H9 (cell line): ENCODE data around the gene ERCC2. TPM values are rescaled to one million over a fixed set of nuclear protein-coding genes. Genes with fewer than 3 reads are reported as not detected.
A peak's percentile ranks its signal among the peaks of the same experiment; 100 is the strongest.

Source experiments
- DNase-seq: peaks from one replicate; pipeline ENCODE4 v3.0.0-alpha.2; 2017
- H2AFZ ChIP-seq: one replicate; pipeline ENCODE4 v1.6.1; 2013; ENCODE audit warnings: mild to moderate bottlenecking, low read length, control low read depth, moderate library complexity
- H2AK5ac ChIP-seq: 2 replicates; pipeline ENCODE4 v1.6.1; 2013; ENCODE audit warnings: low read length, control low read depth, mixed read lengths; ENCODE audit not compliant: insufficient read length
- H2BK120ac ChIP-seq: one replicate; pipeline ENCODE4 v1.6.1; 2013; ENCODE audit warnings: low read depth, mild to moderate bottlenecking, low read length, control low read depth, inconsistent platforms; ENCODE audit not compliant: poor library complexity, severe bottlenecking
- H2BK12ac ChIP-seq: 2 replicates; pipeline ENCODE4 v1.6.1; 2013; ENCODE audit warnings: low read length, control low read depth, mixed read lengths, low read depth; ENCODE audit not compliant: insufficient read length
- H2BK15ac ChIP-seq: 2 replicates; pipeline ENCODE4 v1.6.1; 2013; ENCODE audit warnings: low read depth, low read length, control low read depth
- H2BK20ac ChIP-seq: one replicate; pipeline ENCODE4 v1.6.1; 2013; ENCODE audit warnings: low read depth, mild to moderate bottlenecking, low read length, control low read depth, inconsistent platforms; ENCODE audit not compliant: poor library complexity, severe bottlenecking
- H2BK5ac ChIP-seq: 2 replicates; pipeline ENCODE4 v1.6.1; 2013; ENCODE audit warnings: low read length, control low read depth, mixed read lengths; ENCODE audit not compliant: insufficient read length
- H3K14ac ChIP-seq: 2 replicates; pipeline ENCODE4 v1.6.1; 2013; ENCODE audit warnings: low read length, control low read depth; ENCODE audit not compliant: insufficient read depth
- H3K18ac ChIP-seq: 2 replicates; pipeline ENCODE4 v1.6.1; 2013; ENCODE audit warnings: low read depth, mild to moderate bottlenecking, mixed read lengths, low read length, control low read depth; ENCODE audit not compliant: insufficient read length
- H3K23ac ChIP-seq: 2 replicates; pipeline ENCODE4 v1.6.1; 2013; ENCODE audit warnings: low read length, control low read depth, mixed read lengths, low read depth; ENCODE audit not compliant: insufficient read length
- H3K23me2 ChIP-seq: 2 replicates; pipeline ENCODE4 v1.6.1; 2013; ENCODE audit warnings: low read depth, mild to moderate bottlenecking, mixed read lengths, low read length, control low read depth; ENCODE audit not compliant: insufficient read length, poor library complexity, severe bottlenecking
- H3K27ac ChIP-seq: 2 replicates; pipeline ENCODE4 v1.5.1; 2013; ENCODE audit warnings: low read length, control low read depth, mixed read lengths, low read depth; ENCODE audit not compliant: insufficient read length
- H3K27me3 ChIP-seq: 2 replicates; pipeline ENCODE4 v1.6.1; 2013; ENCODE audit warnings: low read length, control low read depth, inconsistent platforms; ENCODE audit not compliant: insufficient read depth
- H3K4ac ChIP-seq: 2 replicates; pipeline ENCODE4 v1.6.1; 2013; ENCODE audit warnings: low read depth, mild to moderate bottlenecking, control low read depth, inconsistent platforms, low read length, moderate library complexity
- H3K4me1 ChIP-seq: 2 replicates; pipeline ENCODE4 v1.6.1; 2013; ENCODE audit warnings: low read length, control low read depth, inconsistent platforms; ENCODE audit not compliant: insufficient read depth
- H3K4me2 ChIP-seq: 2 replicates; pipeline ENCODE4 v1.6.1; 2013; ENCODE audit warnings: low read length, control low read depth, mixed read lengths; ENCODE audit not compliant: insufficient read length, insufficient read depth
- H3K56ac ChIP-seq: 2 replicates; pipeline ENCODE4 v1.6.1; 2013; ENCODE audit warnings: low read depth, mild to moderate bottlenecking, mixed read lengths, low read length, control low read depth; ENCODE audit not compliant: insufficient read length
- H3K79me1 ChIP-seq: 2 replicates; pipeline ENCODE4 v1.6.1; 2013; ENCODE audit warnings: low read depth, mild to moderate bottlenecking, moderate library complexity, low read length, control low read depth, inconsistent platforms; ENCODE audit not compliant: insufficient read depth, poor library complexity, severe bottlenecking
- H3K79me2 ChIP-seq: 2 replicates; pipeline ENCODE4 v1.6.1; 2013; ENCODE audit warnings: low read length, control low read depth, inconsistent platforms; ENCODE audit not compliant: insufficient read depth
- H3K9ac ChIP-seq: 2 replicates; pipeline ENCODE4 v1.6.1; 2013; ENCODE audit warnings: low read length, control low read depth, mixed read lengths; ENCODE audit not compliant: insufficient read length; ENCODE audit errors: extremely low read depth
- H3K9me3 ChIP-seq: one replicate; pipeline ENCODE4 v1.6.1; 2013; ENCODE audit warnings: low read depth, low read length, inconsistent platforms; ENCODE audit not compliant: control insufficient read depth
- H3T11ph ChIP-seq: one replicate; pipeline ENCODE4 v1.6.1; 2013; ENCODE audit warnings: mild to moderate bottlenecking, low read length, control low read depth, inconsistent platforms
- H4K20me1 ChIP-seq: one replicate; pipeline ENCODE4 v1.6.1; 2013; ENCODE audit not compliant: control insufficient read depth, insufficient read length, insufficient read depth
- H4K5ac ChIP-seq: 2 replicates; pipeline ENCODE4 v1.6.1; 2013; ENCODE audit warnings: low read depth, mild to moderate bottlenecking, mixed read lengths, low read length, control low read depth; ENCODE audit not compliant: insufficient read length
- H4K8ac ChIP-seq: replicated peaks from 2 replicates; pipeline ENCODE4 v1.6.1; 2013; ENCODE audit warnings: low read length, control low read depth, mixed read lengths, low read depth; ENCODE audit not compliant: insufficient read length
- H4K91ac ChIP-seq: 2 replicates; pipeline ENCODE4 v1.6.1; 2013; ENCODE audit warnings: low read depth, mild to moderate bottlenecking, moderate library complexity, mixed read lengths, low read length, control low read depth; ENCODE audit not compliant: insufficient read length
- H3K27ac Mint-ChIP-seq, 3 experiments: 2 replicates in 2 of 3; 3 replicates in 1 of 3; pipeline ENCODE4 v1.8.0; 2020 to 2021; ENCODE audit warnings: mixed read lengths in 3 of 3, mild to moderate bottlenecking in 1 of 3, moderate library complexity in 1 of 3
- H3K27me3 Mint-ChIP-seq: 2 replicates; pipeline ENCODE4 v1.8.0; 2021; ENCODE audit warnings: low read depth, mild to moderate bottlenecking, moderate library complexity, mixed read lengths
- H3K36me3 Mint-ChIP-seq, 3 experiments: 2 replicates in 2 of 3; 3 replicates in 1 of 3; pipeline ENCODE4 v1.8.0; 2020 to 2021; ENCODE audit warnings: low read depth in 3 of 3, mixed read lengths in 3 of 3; ENCODE audit not compliant: insufficient read depth in 1 of 3
- H3K4me1 Mint-ChIP-seq, 2 experiments: 2 replicates each; pipeline ENCODE4 v1.8.0; 2020; ENCODE audit warnings: mixed read lengths in 2 of 2
- H3K4me3 Mint-ChIP-seq, 2 experiments: 2 replicates in 1 of 2; 3 replicates in 1 of 2; pipeline ENCODE4 v1.8.0; 2020 to 2021; ENCODE audit warnings: mild to moderate bottlenecking in 2 of 2, mixed read lengths in 2 of 2, moderate library complexity in 1 of 2
- H3K9me3 Mint-ChIP-seq, 2 experiments: 2 replicates in 1 of 2; 3 replicates in 1 of 2; pipeline ENCODE4 v1.8.0; 2020; ENCODE audit warnings: mild to moderate bottlenecking in 2 of 2, mixed read lengths in 2 of 2, moderate library complexity in 1 of 2
- CTCF ChIP-seq: fragments of 200-600 bp; sonication (generic); conservative IDR thresholded peaks from 3 replicates; pipeline ENCODE4 v1.8.0; 2021; ENCODE audit warnings: antibody characterized with exemption, mild to moderate bottlenecking
- WGBS: extraction: QIAGEN DNeasy Blood & Tissue Kit; methylation state at CpG from one replicate; pipeline ENCODE4 v1.1.7; 2013; ENCODE audit warnings: missing lambda C conversion rate, low lambda C conversion rate, mixed read lengths; ENCODE audit not compliant: insufficient read length; ENCODE audit errors: extremely low coverage; 5-methylcytosine and 5-hydroxymethylcytosine counted together
- total RNA-seq: library from RNA; stranded (reverse); gene quantifications from 2 replicates; pipeline ENCODE4 v1.2.1, GENCODE V29; 2021

The ERCC2 gene
- total RNA-seq, 1 experiment from 2014 or later = 98.7 TPM

DNA sequence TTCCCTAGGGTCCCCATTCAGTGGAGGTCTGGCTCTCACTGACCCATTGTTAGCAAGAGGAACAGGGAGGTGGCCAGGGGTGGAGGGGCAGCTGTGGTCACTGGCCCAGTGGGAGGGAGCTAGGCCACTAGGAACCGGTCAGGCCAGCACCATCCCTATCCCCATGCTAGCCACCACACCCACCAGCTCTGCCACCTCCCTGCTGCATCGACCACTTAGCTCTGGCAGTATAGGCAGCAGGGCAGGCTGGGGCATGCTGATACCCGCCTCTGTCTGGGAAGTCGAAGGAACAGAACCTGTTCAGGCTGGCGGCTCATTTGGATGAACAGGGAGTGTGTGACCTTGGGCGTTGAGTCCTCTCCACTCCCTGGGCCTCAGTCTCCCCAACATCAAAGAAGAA is 29.8 kb upstream of the ERCC2 start:
- Histone ChIP-seq H2BK15ac (no peak overlapping the region), H3K9me3 (no peaks in the 10 kb centered on the region), H2AFZ (no peak overlapping the region), H3K18ac (no peak overlapping the region), H3K23ac (no peak overlapping the region), H4K20me1 (no peaks in the 10 kb centered on the region), H3K56ac (no peak overlapping the region), H3K23me2 (peaks cover 12% of the 10 kb centered on the region), H3K4me1 (peaks cover 7% of the 10 kb centered on the region; the same call in 1 of the 2 replicates), H2BK120ac (no peak overlapping the region), H3K27me3 (no peaks in the 10 kb centered on the region; the same call in 1 of the 2 replicates), H2BK12ac (no peak overlapping the region), H4K5ac (no peak overlapping the region), H2AK5ac (no peak overlapping the region), H3K14ac (no peak overlapping the region), H3K27ac (no peak overlapping the region), H4K8ac (no peak overlapping the region), H3K4me2 (no peak overlapping the region), H4K91ac (no peak overlapping the region), H3K79me2 (no peaks in the 10 kb centered on the region), H3T11ph (no peak overlapping the region), H3K79me1 (no peaks in the 10 kb centered on the region), H2BK5ac (no peak overlapping the region), H3K4ac (no peak overlapping the region), H3K9ac (no peak overlapping the region), H2BK20ac (no peak overlapping the region)
- WGBS = no CpG with 5 or more reads among the region's 6 CpGs
- TF ChIP-seq CTCF = no peak
- H3K27ac Mint-ChIP-seq = no peak overlapping the region
- H3K27me3 Mint-ChIP-seq = peaks cover 7% of the 10 kb centered on the region
- H3K36me3 Mint-ChIP-seq = peaks cover 0 to 5% (median 0%) of the 10 kb centered on the region in 3 experiments; a peak in 3 of 7 replicates
- no peak overlapping the region for H3K4me3 Mint-ChIP-seq
- H3K4me1 Mint-ChIP-seq = peaks cover 26 to 39% of the 10 kb centered on the region in 2 experiments
- H3K9me3 Mint-ChIP-seq = no peaks in the 10 kb centered on the region
- DNase-seq = peak; percentile 33
